ENCODE results near the gene RNFT1. TPM values are rescaled to one million over a fixed set of nuclear protein-coding genes. Genes with fewer than 3 reads are reported as not detected.

RNFT1 gene
- total RNA-seq, 1 experiment from 2014 or later = 6.8 TPM

DNA sequence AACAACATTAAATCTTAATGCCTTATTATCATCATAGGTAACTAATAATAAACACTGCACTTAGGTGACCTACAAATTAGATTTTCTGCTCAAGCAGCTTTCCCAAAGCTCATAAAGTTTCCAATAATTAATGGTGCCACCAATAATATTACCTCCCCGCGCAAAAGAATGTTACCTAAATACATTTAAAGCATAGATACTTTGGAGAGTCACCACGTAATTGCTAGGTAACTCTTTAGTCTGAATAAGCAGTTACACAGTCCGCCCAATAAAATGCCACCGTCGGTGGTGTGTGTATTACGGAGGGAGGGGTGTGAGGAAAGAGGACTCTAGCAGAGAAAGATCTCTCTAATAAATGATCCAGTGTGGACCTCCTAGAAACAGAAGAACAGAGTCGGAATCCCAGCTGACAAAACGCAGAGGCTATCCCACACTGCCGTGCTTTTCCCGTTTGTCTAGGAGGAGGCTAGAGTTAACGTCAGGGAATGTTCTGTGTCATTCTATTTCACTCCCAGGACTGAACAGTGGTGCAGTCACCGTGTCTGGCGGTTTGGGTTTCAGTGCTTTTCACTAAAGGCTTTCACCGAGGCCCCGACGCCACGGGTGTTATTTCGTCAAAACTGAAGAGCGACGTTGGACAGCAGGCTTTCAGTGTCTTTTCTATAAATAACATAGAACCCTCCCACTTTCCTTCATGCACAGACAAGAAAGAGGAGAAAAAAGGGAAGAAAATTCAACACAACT is 630 bp downstream of the RNFT1 start:
- no peak overlapping the region for H2AK5ac ChIP-seq (ENCODE audit: insufficient read length, low read length)
- Mint-ChIP-seq H3K4me3 (peak overlapping the region; percentile 85 to 88), H3K4me1 (peaks cover 14 to 16% of the 10 kb centered on the region in 2 experiments), H3K27me3 (ENCODE audit: low read depth) (peaks cover 11% of the 10 kb centered on the region), H3K27ac (peak overlapping the region in 1 of 3 experiments; percentile 18; a peak in 1 of 7 replicates), H3K9me3 (no peaks in the 10 kb centered on the region), H3K36me3 (ENCODE audit: insufficient read depth in 1 of 3, low read depth in 3 of 3) (peaks cover 0 to 6% (median 4%) of the 10 kb centered on the region in 3 experiments; a peak in 4 of 7 replicates)
- TF ChIP-seq CTCF (conservative IDR thresholded peaks at IDR 0.05) = no peak
- H3K27ac ChIP-seq (ENCODE audit: insufficient read length, low read depth, low read length) = no peak overlapping the region
- H3K27me3 ChIP-seq (ENCODE audit: insufficient read depth, low read length) = peaks cover 3% of the 10 kb centered on the region; the same call in 1 of the 2 replicates
- H3K9me3 ChIP-seq (ENCODE audit: control insufficient read depth, low read depth, low read length) = no peaks in the 10 kb centered on the region
- H2AFZ ChIP-seq (ENCODE audit: low read length) = peak overlapping the region; percentile 4
- H3K79me2 ChIP-seq (ENCODE audit: insufficient read depth, low read length) = no peaks in the 10 kb centered on the region
- no peak overlapping the region for H3K18ac ChIP-seq (ENCODE audit: insufficient read length, low read depth, low read length)
- H2BK15ac ChIP-seq (ENCODE audit: low read depth, low read length) = no peak overlapping the region
- H3K4me2 ChIP-seq (ENCODE audit: insufficient read depth, insufficient read length, low read length) = peak overlapping the region; percentile 96
- no peak overlapping the region for H3K14ac ChIP-seq (ENCODE audit: insufficient read depth, low read length)
- H2BK120ac ChIP-seq (ENCODE audit: low read depth, low read length, poor library complexity, severe bottlenecking) = no peak overlapping the region
- no peak overlapping the region for H2BK12ac ChIP-seq (ENCODE audit: insufficient read length, low read depth, low read length)
- H2BK20ac ChIP-seq (ENCODE audit: low read depth, low read length, poor library complexity, severe bottlenecking) = no peak overlapping the region
- no CpG with 5 or more reads among the region's 21 CpGs for WGBS (ENCODE audit: extremely low coverage, insufficient read length, low lambda C conversion rate)
- H3K23me2 ChIP-seq (ENCODE audit: insufficient read length, low read depth, low read length, poor library complexity, severe bottlenecking) = peaks cover 5% of the 10 kb centered on the region
- no peaks in the 10 kb centered on the region for H3K4me1 ChIP-seq (ENCODE audit: insufficient read depth, low read length)
- no peak overlapping the region for H4K91ac ChIP-seq (ENCODE audit: insufficient read length, low read depth, low read length)
- H3K4ac ChIP-seq (ENCODE audit: low read depth, low read length) = no peak overlapping the region
- no peaks in the 10 kb centered on the region for H3K79me1 ChIP-seq (ENCODE audit: insufficient read depth, low read depth, low read length, poor library complexity, severe bottlenecking)
- no peaks in the 10 kb centered on the region for H4K20me1 ChIP-seq (ENCODE audit: control insufficient read depth, insufficient read depth, insufficient read length)
- H3T11ph ChIP-seq (ENCODE audit: low read length) = no peak overlapping the region
- H3K9ac ChIP-seq (ENCODE audit: extremely low read depth, insufficient read length, low read length) = peak overlapping the region; percentile 55
- no peak overlapping the region for H4K5ac ChIP-seq (ENCODE audit: insufficient read length, low read depth, low read length)
- H3K56ac ChIP-seq (ENCODE audit: insufficient read length, low read depth, low read length) = no peak overlapping the region
- no peak overlapping the region for H3K23ac ChIP-seq (ENCODE audit: insufficient read length, low read depth, low read length)
- H2BK5ac ChIP-seq (ENCODE audit: insufficient read length, low read length) = no peak overlapping the region
- no peak for DNase-seq
- no peak overlapping the region for H4K8ac ChIP-seq (replicated peaks; ENCODE audit: insufficient read length, low read depth, low read length)

All from H9 (cell line).